Spleen (tissue), 11 donors: ENCODE measurements around the gene MAP4K1. TPM values are rescaled to one million over a fixed set of nuclear protein-coding genes. Genes with fewer than 3 reads are reported as not detected.

Experiments used
- DNase-seq: peaks from one replicate; pipeline ENCODE4 v3.0.0-alpha.2; 2020
- H3K27ac ChIP-seq, 8 donors: fragments of 200-600 bp; sonication (generic) in 7 of 8; 1 replicate in 4 of 8; 2 replicates in 4 of 8; pipeline versions ENCODE4 v1.5.0 to v1.8.0; 2016 to 2021; ENCODE audit warnings: inconsistent platforms in 4 of 8, mild to moderate bottlenecking in 4 of 8, moderate library complexity in 1 of 8
- H3K27me3 ChIP-seq, 7 donors: fragments of 200-600 bp; sonication (generic) in 6 of 7; replicated peaks in 1 of 7; 1 replicate in 4 of 7; 2 replicates in 3 of 7; pipeline versions ENCODE4 v1.5.0 to v1.8.0; 2016 to 2021; ENCODE audit warnings: inconsistent platforms in 3 of 7, mild to moderate bottlenecking in 1 of 7
- H3K36me3 ChIP-seq, 6 donors: fragments of 200-600 bp; sonication (generic) in 5 of 6; 1 replicate in 4 of 6; 2 replicates in 2 of 6; pipeline versions ENCODE4 v1.5.0 to v1.8.0; 2016 to 2021; ENCODE audit warnings: inconsistent platforms in 2 of 6
- H3K4me1 ChIP-seq, 6 donors: fragments of 200-600 bp; sonication (generic) in 5 of 6; 1 replicate in 3 of 6; 2 replicates in 3 of 6; pipeline versions ENCODE4 v1.5.0 to v1.8.0; 2016 to 2021; ENCODE audit warnings: inconsistent platforms in 3 of 6
- H3K4me3 ChIP-seq, 8 donors: fragments of 200-600 bp; sonication (generic) in 7 of 8; 1 replicate in 4 of 8; 2 replicates in 4 of 8; pipeline versions ENCODE4 v1.5.0 to v1.8.0; 2016 to 2021; ENCODE audit warnings: inconsistent platforms in 4 of 8, mild to moderate bottlenecking in 4 of 8, moderate library complexity in 2 of 8
- H3K9me3 ChIP-seq, 8 donors: fragments of 200-600 bp; sonication (generic) in 7 of 8; 1 replicate in 4 of 8; 2 replicates in 4 of 8; pipeline versions ENCODE4 v1.5.0 to v1.8.0; 2016 to 2021; ENCODE audit warnings: inconsistent platforms in 4 of 8
- POLR2A ChIP-seq, 3 donors: fragments of 450-650 bp; IDR thresholded peaks; one replicate each; pipeline ENCODE4 v1.5.1; 2017; ENCODE audit warnings: antibody characterized with exemption in 3 of 3, mild to moderate bottlenecking in 1 of 3
- POLR2AphosphoS5 ChIP-seq, 3 donors: sonication (generic); formaldehyde crosslinking; IDR thresholded peaks; one replicate each; pipeline ENCODE4 v1.5.1; 2017; ENCODE audit warnings: antibody characterized with exemption in 3 of 3
- WGBS, 5 donors: extraction: QIAGEN DNeasy Blood & Tissue Kit in 3 of 5; methylation state at CpG; one replicate each; pipeline versions ENCODE4 v1.1.5 to v1.1.7; 2013 to 2018; 5-methylcytosine and 5-hydroxymethylcytosine counted together
- intact Hi-C: fragments of 100-400 bp; cut with DNase I; formaldehyde crosslinking; loops from one replicate; pipeline ENCODE4 v1.15.0; 2023; ENCODE audit warnings: low total_unique reads
- polyA plus RNA-seq, 3 donors: library from polyadenylated mRNA; stranded (reverse); fragments of 200-250 nt; gene quantifications; one replicate each; pipeline ENCODE4 v1.2.1, GENCODE V29; 2013
- total RNA-seq, 7 donors: library from RNA; depleted of rRNA in 3 of 7; stranded (reverse); fragments of >200 nt in 3 of 7; fragmentation: NEBNext Ultra II Directional in 4 of 7; extraction: Animal tissue kit (Norgen Biotek cat#: 25700) in 4 of 7; gene quantifications; one replicate each; pipeline versions ENCODE4 v1.1.0 to v1.2.1, GENCODE V29; 2016 to 2021
- TF ChIP-seq, protein P1 (sequence below), 11 experiments: fragments of 200-600 bp in 7 of 11; fragments of 450-650 bp in 4 of 11; sonication (generic) in 4 of 11; IDR thresholded peaks in 8 of 11; conservative IDR thresholded peaks in 3 of 11; 1 replicate in 7 of 11; 2 replicates in 4 of 11; pipeline versions ENCODE4 v1.4.0 to v1.8.0; 2016 to 2021; ENCODE audit warnings: antibody characterized with exemption in 11 of 11, inconsistent platforms in 4 of 11, mild to moderate bottlenecking in 1 of 11
- donor health status: healthy with polysubstance abuse.
- donor health status: DM: no; HTN: no; CAD: no; lungs with moderate emphysema.
- donor health status: DM: no; HTN: no; CAD: no.
- donor health status: Bipolar disorder and iron deficiency.
- donor health status: healthy.
- donor health status: DM: no; HTN: no; CAD: no.
- donor health status: DM: yes; HTN: yes; CAD: no.

The MAP4K1 gene
- total and polyA plus RNA-seq, 10 donors = 58.2 to 163 (median 123) TPM

GRCh38 chr19:38647368-38647965 lies 29.7 kb upstream of the MAP4K1 start, which contains the start of gene ACTN4:
Gene ACTN4 (plus strand): TSS chr19:38647649. CDS start chr19:38647746, 97 bp downstream.
- peak; percentile 100 for DNase-seq
- intact Hi-C loops = no loop called here

GRCh38 chr19:38644719-38645118 lies 27.0 kb upstream of the MAP4K1 start:
- DNase-seq = no peak
- 84 to 96% (median 90%) methylated on average over 7 to 8 of the region's 8 CpGs for WGBS, 5 donors
- Histone ChIP-seq H3K4me1 (peaks cover 7 to 54% (median 34%) of the 10 kb centered on the region in 6 donors), H3K36me3 (peaks cover 0 to 2% (median 0%) of the 10 kb centered on the region in 6 donors), H3K27me3 (no peaks in the 10 kb centered on the region), H3K4me3 (no peak overlapping the region), H3K27ac (no peak overlapping the region), H3K9me3 (no peaks in the 10 kb centered on the region)
- TF ChIP-seq, protein P1, sequence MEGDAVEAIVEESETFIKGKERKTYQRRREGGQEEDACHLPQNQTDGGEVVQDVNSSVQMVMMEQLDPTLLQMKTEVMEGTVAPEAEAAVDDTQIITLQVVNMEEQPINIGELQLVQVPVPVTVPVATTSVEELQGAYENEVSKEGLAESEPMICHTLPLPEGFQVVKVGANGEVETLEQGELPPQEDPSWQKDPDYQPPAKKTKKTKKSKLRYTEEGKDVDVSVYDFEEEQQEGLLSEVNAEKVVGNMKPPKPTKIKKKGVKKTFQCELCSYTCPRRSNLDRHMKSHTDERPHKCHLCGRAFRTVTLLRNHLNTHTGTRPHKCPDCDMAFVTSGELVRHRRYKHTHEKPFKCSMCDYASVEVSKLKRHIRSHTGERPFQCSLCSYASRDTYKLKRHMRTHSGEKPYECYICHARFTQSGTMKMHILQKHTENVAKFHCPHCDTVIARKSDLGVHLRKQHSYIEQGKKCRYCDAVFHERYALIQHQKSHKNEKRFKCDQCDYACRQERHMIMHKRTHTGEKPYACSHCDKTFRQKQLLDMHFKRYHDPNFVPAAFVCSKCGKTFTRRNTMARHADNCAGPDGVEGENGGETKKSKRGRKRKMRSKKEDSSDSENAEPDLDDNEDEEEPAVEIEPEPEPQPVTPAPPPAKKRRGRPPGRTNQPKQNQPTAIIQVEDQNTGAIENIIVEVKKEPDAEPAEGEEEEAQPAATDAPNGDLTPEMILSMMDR (IDR thresholded peaks at IDR 0.05 in 8 of 11, conservative IDR thresholded peaks at IDR 0.05 in 3 of 11) = no peak
- TF ChIP-seq POLR2AphosphoS5 (IDR thresholded peaks at IDR 0.05) (no peak), POLR2A (IDR thresholded peaks at IDR 0.05) (no peak)
- intact Hi-C loops = no loop called here

More at GRCh38 chr19:38647368-38647965, 29.7 kb upstream of the MAP4K1 start, which contains the start of gene ACTN4:
- TF ChIP-seq POLR2AphosphoS5 (IDR thresholded peaks at IDR 0.05) (peak; percentile 99), POLR2A (IDR thresholded peaks at IDR 0.05) (peak; percentile 63 to 94 (median 93))
- TF ChIP-seq, protein P1 (IDR thresholded peaks at IDR 0.05 in 8 of 11, conservative IDR thresholded peaks at IDR 0.05 in 3 of 11) = peak in 1 of 11 experiments; percentile 14
- H3K4me1 ChIP-seq = peaks cover 26 to 58% (median 42%) of the 10 kb centered on the region in 6 donors
- H3K27me3 ChIP-seq = no peaks in the 10 kb centered on the region
- H3K4me3 ChIP-seq = peak within 1 kb of the TSS; percentile 76 to 94 (median 86)
- H3K9me3 ChIP-seq = no peaks in the 10 kb centered on the region
- H3K27ac ChIP-seq = peak within 1 kb of the TSS; percentile 80 to 94 (median 92)
- H3K36me3 ChIP-seq = no peaks in the 10 kb centered on the region
- WGBS, 5 donors = 0 to 1% (median 0%) methylated on average over 19 to 77 of the region's 77 CpGs

DNA sequence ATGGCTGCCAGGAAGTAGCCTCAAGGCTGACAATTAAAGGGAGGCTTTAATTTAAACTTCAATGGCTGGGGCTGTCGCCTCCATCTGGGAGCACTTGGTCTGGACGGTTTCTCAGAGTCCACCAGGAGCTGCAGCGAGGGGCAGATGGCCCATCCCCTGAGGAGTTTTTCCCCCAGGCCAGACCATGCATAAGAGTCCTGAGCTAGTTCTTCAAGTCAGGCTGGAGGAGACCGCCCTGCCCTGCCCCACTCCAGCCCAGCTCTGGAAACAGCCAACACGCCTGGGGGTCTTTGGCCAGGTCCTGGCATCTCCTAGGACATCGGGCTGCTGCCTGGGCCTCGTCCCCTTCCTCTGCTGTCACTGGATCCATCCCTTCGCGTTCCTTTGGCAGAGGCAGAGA lies 24.4 kb upstream of the MAP4K1 start:
- no peak for DNase-seq
- H3K4me3 ChIP-seq = no peak overlapping the region
- intact Hi-C loops = no loop called here
- peaks cover 0 to 23% (median 0%) of the 10 kb centered on the region in 6 donors for H3K36me3 ChIP-seq
- H3K9me3 ChIP-seq = no peaks in the 10 kb centered on the region
- no peaks in the 10 kb centered on the region for H3K27me3 ChIP-seq
- H3K27ac ChIP-seq = peak overlapping the region in 5 of 8 donors; percentile 2 to 74 (median 43)
- H3K4me1 ChIP-seq = peaks cover 5 to 42% (median 30%) of the 10 kb centered on the region in 6 donors
- 86 to 92% (median 89%) methylated on average over 8 to 9 of the region's 9 CpGs for WGBS, 5 donors
- TF ChIP-seq POLR2A (IDR thresholded peaks at IDR 0.05) (no peak), POLR2AphosphoS5 (IDR thresholded peaks at IDR 0.05) (peak in 2 of 3 donors; percentile 9 to 32)
- TF ChIP-seq, protein P1 (IDR thresholded peaks at IDR 0.05 in 8 of 11, conservative IDR thresholded peaks at IDR 0.05 in 3 of 11) = no peak

DNA sequence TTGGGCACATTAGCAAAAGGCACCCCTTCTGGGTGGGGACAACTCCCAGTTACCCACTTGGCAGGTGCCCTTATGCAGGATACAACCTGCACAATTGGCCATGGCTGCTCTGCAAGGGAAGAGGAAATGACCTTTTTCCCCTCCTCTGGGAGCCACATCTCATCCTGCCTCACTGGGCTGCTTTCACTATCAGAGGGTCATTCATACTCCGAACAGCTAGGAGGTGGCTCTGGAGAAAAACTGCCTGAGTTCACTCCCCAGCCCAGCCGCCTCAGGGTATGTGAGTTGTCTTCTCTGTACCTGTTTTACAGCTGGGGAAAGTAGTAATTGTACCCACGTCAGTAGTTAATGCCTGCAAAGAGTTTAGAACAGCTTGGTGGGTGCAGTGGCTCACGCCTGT lies 22.6 kb upstream of the MAP4K1 start:
- 70 to 81% (median 79%) methylated on average over 4 of the region's 4 CpGs for WGBS, 5 donors
- Histone ChIP-seq H3K27ac (peak overlapping the region in 6 of 8 donors; percentile 43 to 75 (median 48)), H3K9me3 (no peaks in the 10 kb centered on the region), H3K4me1 (peaks cover 11 to 54% (median 41%) of the 10 kb centered on the region in 6 donors), H3K27me3 (no peaks in the 10 kb centered on the region), H3K4me3 (no peak overlapping the region), H3K36me3 (peaks cover 0 to 41% (median 6%) of the 10 kb centered on the region in 6 donors)
- TF ChIP-seq, protein P1 (IDR thresholded peaks at IDR 0.05 in 8 of 11, conservative IDR thresholded peaks at IDR 0.05 in 3 of 11) = peak in 1 of 11 experiments; percentile 14
- TF ChIP-seq POLR2AphosphoS5 (IDR thresholded peaks at IDR 0.05) (peak in 1 of 3 donors; percentile 58), POLR2A (IDR thresholded peaks at IDR 0.05) (no peak)
- DNase-seq = no peak
- intact Hi-C loops = no loop called here
